ENCODE data around the gene PDE4B. TPM values are rescaled to one million over a fixed set of nuclear protein-coding genes. Genes with fewer than 3 reads are reported as not detected.
"Not testable (repeated sequence)": the region's sequence is repeated elsewhere in the genome, so short reads cannot be mapped to it uniquely, and the experiment has no call there.

The PDE4B gene
- total and polyA plus RNA-seq, 2 of the 13 experiments (the other 11 are each of a cell fraction or from before 2014, with no cell fraction given): not detected

DNA sequence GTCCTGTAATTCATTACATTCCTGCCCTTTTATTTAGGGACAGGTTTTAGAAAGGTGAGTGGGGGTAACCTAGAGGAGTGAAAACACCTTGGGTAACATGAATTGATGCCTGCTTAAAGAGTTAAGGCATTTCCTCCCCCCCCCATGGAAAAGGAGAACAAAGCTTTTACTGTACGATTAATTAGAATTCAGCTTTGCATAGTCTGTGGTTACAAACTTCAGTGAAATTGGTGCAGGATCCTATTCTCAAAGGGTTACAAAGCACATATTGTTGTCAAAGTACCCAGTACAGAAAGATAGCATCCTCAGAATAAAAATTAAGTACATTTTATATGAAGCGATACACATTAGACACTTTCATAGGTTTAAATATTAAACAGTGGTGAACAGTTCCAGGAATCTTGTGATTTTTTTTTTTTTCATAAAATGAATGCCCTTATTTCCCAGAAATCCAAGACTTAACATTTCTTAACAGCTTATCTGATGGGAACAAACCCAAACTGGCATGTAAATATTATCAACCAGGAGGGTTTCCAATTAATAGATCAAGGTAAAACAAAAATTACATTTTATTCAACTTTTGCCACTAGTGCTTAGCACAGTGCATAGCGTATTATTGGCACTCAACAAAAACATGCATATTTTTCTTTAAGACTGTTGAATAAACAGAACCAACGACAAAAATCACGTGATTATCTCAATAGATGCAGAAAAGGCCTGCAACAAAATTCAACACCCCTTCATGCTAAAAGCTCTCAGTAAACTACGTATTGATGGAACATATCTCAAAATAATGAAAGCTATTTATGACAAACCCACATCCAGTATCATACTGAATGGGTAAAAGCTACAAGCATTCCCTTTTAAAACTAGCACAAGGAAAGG lies 172.7 kb downstream of the PDE4B start:
- H3K27ac ChIP-seq (ENCODE audit: extremely low read length, insufficient read depth, low read length): no peak overlapping the region
- H3K36me3 ChIP-seq (replicated peaks in 1 of 2; ENCODE audit: control insufficient read depth in 1 of 2, insufficient read depth in 2 of 2, low read length in 2 of 2): no peaks in the 10 kb centered on the region
- no peaks in the 10 kb centered on the region for H4K20me1 ChIP-seq (ENCODE audit: insufficient read depth, low read length)
- no peak for FAIRE-seq
- no peak for ATAC-seq
- H3K79me2 ChIP-seq (ENCODE audit: insufficient read depth, low read length): no peaks in the 10 kb centered on the region
- intact Hi-C loops (cut with micrococcal nuclease; ENCODE audit: unreplicated experiment) (no loop called here), in situ Hi-C loops (cut with HindIII; ENCODE audit: extremely low pct_ligation_motif_present, low pct_unique_long_range_greater_than_20kb) (loop anchor here (25.0 kb wide), 2 partner anchors 497 to 772 kb away; no protein-coding TSS in a partner anchor)
- POLR2A ChIA-PET: no interaction called here
- no peak overlapping the region for H2AFZ ChIP-seq (ENCODE audit: low read length)
- 18% methylated on average over 6 of the region's 6 CpGs for WGBS (ENCODE audit: low lambda C conversion rate)
- CTCF ChIA-PET (ENCODE audit: low intra/inter-chr PET ratio, low total read pairs): no interaction called here
- no peak for DNase-seq (ENCODE audit: low spot score)
- TF ChIP-seq NFYB (CRISPR knock-in tag; IDR thresholded peaks at IDR 0.05): no peak
- TF ChIP-seq CBFB (CRISPR knock-in tag; IDR thresholded peaks at IDR 0.05): no peak
- peak; percentile 28; the same call in 1 of the 2 replicates for TF ChIP-seq RAD51 (IDR thresholded peaks at IDR 0.05; ENCODE audit: borderline replicate concordance)
- H3K9me3 ChIP-seq (ENCODE audit: low read length): no peaks in the 10 kb centered on the region
- H3K4me1 ChIP-seq (ENCODE audit: insufficient read depth, low read length): no peaks in the 10 kb centered on the region
- H3K4me2 ChIP-seq (ENCODE audit: low read depth, low read length): no peak overlapping the region
- no peak overlapping the region for H3K9ac ChIP-seq (ENCODE audit: insufficient read depth, low read depth, low read length)
- no peaks in the 10 kb centered on the region for H3K27me3 ChIP-seq (ENCODE audit: control insufficient read depth in 1 of 2, insufficient read depth in 2 of 2, low read length in 2 of 2)
- no peak overlapping the region for H3K4me3 ChIP-seq (replicated peaks in 1 of 3; ENCODE audit: insufficient read depth in 1 of 3, low read depth in 2 of 3, low read length in 3 of 3)
- BruUV-seq (replicated peaks): no TSS peak

DNA sequence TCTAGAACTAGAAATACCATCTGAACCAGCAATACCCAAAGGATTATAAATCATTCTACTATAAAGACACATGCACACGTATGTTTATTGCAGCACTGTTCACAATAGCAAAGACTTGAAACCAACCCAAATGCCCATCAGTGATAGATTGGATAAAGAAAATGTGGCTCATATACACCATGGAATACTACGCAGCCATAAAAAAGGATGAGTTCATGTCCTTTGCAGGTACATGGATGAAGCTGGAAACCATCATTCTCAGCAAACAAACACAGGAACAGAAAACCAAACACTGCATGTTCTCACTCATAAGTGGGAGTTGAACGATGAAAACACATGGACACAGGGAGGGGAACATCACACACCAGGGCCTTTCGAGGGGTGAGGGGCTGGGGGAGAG lies 174.8 kb downstream of the PDE4B start:
- intact Hi-C loops (cut with micrococcal nuclease; ENCODE audit: unreplicated experiment); H3K79me2 ChIP-seq (ENCODE audit: insufficient read depth, low read length); H3K9ac ChIP-seq (ENCODE audit: insufficient read depth, low read depth, low read length); H3K4me1 ChIP-seq (ENCODE audit: insufficient read depth, low read length); CTCF ChIA-PET (ENCODE audit: low intra/inter-chr PET ratio, low total read pairs); H4K20me1 ChIP-seq (ENCODE audit: insufficient read depth, low read length); FAIRE-seq; H3K36me3 ChIP-seq (replicated peaks in 1 of 2; ENCODE audit: control insufficient read depth in 1 of 2, insufficient read depth in 2 of 2, low read length in 2 of 2); H3K4me2 ChIP-seq (ENCODE audit: low read depth, low read length); BruUV-seq (replicated peaks); H3K9me3 ChIP-seq (ENCODE audit: low read length); POLR2A ChIA-PET; ATAC-seq; H2AFZ ChIP-seq (ENCODE audit: low read length); H3K4me3 ChIP-seq (replicated peaks in 1 of 3; ENCODE audit: insufficient read depth in 1 of 3, low read depth in 2 of 3, low read length in 3 of 3); DNase-seq (ENCODE audit: low spot score); H3K27ac ChIP-seq (ENCODE audit: extremely low read length, insufficient read depth, low read length); H3K27me3 ChIP-seq (ENCODE audit: control insufficient read depth in 1 of 2, insufficient read depth in 2 of 2, low read length in 2 of 2): not testable (repeated sequence)
- in situ Hi-C loops (cut with HindIII; ENCODE audit: extremely low pct_ligation_motif_present, low pct_unique_long_range_greater_than_20kb): loop anchor here (25.0 kb wide), 2 partner anchors 495 to 770 kb away; no protein-coding TSS in a partner anchor
- WGBS (ENCODE audit: low lambda C conversion rate): 14% methylated on average over 4 of the region's 4 CpGs

Data from HepG2 (cell line).